H1 (cell line): Measurements from ENCODE around the gene CCDC71. TPM values are rescaled to one million over a fixed set of nuclear protein-coding genes. Genes with fewer than 3 reads are reported as not detected.

ENCODE experiments used
- CREB1 ChIP-seq: IDR thresholded peaks from 2 replicates; pipeline ENCODE4 v1.6.1; 2012; ENCODE audit warnings: inconsistent platforms
- CTCF ChIP-seq, 3 experiments: IDR thresholded peaks; 1 replicate in 2 of 3; 2 replicates in 1 of 3; pipeline versions ENCODE4 v1.5.1 to v1.6.1; 2011; ENCODE audit warnings: low read length in 3 of 3, mild to moderate bottlenecking in 3 of 3, inconsistent platforms in 2 of 3, low read depth in 1 of 3, moderate library complexity in 1 of 3; ENCODE audit not compliant: insufficient read depth in 1 of 3; ENCODE audit errors: control extremely low read depth in 1 of 3
- EP300 ChIP-seq, 2 experiments: IDR thresholded peaks; 1 replicate in 1 of 2; 2 replicates in 1 of 2; pipeline ENCODE4 v1.6.1; 2011 to 2012; ENCODE audit warnings: low read depth in 2 of 2, low read length in 2 of 2, mild to moderate bottlenecking in 2 of 2, borderline replicate concordance in 1 of 2, inconsistent platforms in 1 of 2, moderate library complexity in 1 of 2
- POLR2AphosphoS5 ChIP-seq: IDR thresholded peaks from 2 replicates; pipeline ENCODE4 v1.6.1; 2011; ENCODE audit warnings: low read depth, low read length
- SP4 ChIP-seq: IDR thresholded peaks from 2 replicates; pipeline ENCODE4 v1.6.1; 2012; ENCODE audit warnings: low read length, inconsistent platforms
- polyA plus RNA-seq, 7 experiments: library from polyadenylated mRNA; depleted of rRNA in 3 of 7; stranded (reverse) in 5 of 7; unstranded in 2 of 7; fragments of >200 nt in 5 of 7; fragments of 200-250 nt in 2 of 7; gene quantifications; 1 replicate in 5 of 7; 2 replicates in 1 of 7; 4 replicates in 1 of 7; pipeline versions ENCODE4 v1.2.1 to v1.2.3, GENCODE V29; 2011 to 2013; ENCODE audit warnings: missing spikeins in 2 of 7, mixed read lengths in 2 of 7
- total RNA-seq: library from RNA; stranded (reverse); fragmentation: NEBNext Ultra II Directional; extraction: Animal tissue kit (Norgen Biotek cat#: 25700); gene quantifications from 2 replicates; pipeline ENCODE4 v1.2.1, GENCODE V29; 2021
- TF ChIP-seq, protein P1 (sequence below): fragments of 300-600 bp; sonication (generic); IDR thresholded peaks from 2 replicates; pipeline ENCODE4 v1.7.1; 2012; ENCODE audit warnings: low read length, moderate library complexity, mild to moderate bottlenecking, inconsistent platforms; ENCODE audit not compliant: insufficient replicate concordance
- TF ChIP-seq, protein P2 (sequence below): IDR thresholded peaks from 2 replicates; pipeline ENCODE4 v1.6.1; 2011; ENCODE audit warnings: low read depth, mild to moderate bottlenecking, low read length; ENCODE audit not compliant: insufficient read depth

The CCDC71 gene
- total and polyA plus RNA-seq, 2 of the 8 experiments (the other 6 are each of a cell fraction or from before 2014, with no cell fraction given) = 26.7 to 57.4 TPM

DNA sequence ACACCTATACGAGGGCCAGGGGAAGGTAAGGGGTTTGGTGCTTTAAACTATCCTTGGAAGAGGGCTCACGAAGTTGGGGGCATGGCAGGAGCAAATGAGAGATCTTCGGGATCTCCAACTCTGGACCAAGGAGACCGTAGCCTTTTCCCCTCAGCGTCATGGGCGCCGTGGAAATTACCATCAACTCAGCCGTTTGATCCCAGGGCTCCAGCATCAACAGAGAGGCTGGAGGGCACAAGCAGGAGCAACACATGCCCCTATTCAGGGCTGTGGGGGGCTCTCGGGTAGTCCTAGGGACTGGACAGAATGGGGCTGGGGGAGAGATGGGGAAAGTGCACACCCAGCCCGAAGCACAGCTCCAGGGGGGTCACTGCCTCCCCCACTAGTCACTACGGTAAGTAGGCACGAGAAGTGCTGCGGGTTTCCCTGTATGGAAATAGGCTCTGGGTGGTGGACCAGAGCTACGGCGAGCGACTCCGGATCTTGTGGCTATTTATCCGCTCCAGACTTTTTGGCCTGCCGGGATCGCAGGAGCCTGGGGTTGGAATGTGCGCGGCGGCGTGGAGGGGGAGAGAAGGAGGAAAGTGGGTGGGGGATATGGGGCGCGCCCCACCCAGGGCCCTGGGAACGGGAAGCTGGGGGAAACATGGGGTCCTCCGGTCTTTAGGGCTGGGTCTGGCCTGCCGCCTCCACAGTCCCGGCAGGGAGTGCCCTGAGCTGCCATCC lies 32.7 kb downstream of the CCDC71 start (continued):
- TF ChIP-seq, protein P1, sequence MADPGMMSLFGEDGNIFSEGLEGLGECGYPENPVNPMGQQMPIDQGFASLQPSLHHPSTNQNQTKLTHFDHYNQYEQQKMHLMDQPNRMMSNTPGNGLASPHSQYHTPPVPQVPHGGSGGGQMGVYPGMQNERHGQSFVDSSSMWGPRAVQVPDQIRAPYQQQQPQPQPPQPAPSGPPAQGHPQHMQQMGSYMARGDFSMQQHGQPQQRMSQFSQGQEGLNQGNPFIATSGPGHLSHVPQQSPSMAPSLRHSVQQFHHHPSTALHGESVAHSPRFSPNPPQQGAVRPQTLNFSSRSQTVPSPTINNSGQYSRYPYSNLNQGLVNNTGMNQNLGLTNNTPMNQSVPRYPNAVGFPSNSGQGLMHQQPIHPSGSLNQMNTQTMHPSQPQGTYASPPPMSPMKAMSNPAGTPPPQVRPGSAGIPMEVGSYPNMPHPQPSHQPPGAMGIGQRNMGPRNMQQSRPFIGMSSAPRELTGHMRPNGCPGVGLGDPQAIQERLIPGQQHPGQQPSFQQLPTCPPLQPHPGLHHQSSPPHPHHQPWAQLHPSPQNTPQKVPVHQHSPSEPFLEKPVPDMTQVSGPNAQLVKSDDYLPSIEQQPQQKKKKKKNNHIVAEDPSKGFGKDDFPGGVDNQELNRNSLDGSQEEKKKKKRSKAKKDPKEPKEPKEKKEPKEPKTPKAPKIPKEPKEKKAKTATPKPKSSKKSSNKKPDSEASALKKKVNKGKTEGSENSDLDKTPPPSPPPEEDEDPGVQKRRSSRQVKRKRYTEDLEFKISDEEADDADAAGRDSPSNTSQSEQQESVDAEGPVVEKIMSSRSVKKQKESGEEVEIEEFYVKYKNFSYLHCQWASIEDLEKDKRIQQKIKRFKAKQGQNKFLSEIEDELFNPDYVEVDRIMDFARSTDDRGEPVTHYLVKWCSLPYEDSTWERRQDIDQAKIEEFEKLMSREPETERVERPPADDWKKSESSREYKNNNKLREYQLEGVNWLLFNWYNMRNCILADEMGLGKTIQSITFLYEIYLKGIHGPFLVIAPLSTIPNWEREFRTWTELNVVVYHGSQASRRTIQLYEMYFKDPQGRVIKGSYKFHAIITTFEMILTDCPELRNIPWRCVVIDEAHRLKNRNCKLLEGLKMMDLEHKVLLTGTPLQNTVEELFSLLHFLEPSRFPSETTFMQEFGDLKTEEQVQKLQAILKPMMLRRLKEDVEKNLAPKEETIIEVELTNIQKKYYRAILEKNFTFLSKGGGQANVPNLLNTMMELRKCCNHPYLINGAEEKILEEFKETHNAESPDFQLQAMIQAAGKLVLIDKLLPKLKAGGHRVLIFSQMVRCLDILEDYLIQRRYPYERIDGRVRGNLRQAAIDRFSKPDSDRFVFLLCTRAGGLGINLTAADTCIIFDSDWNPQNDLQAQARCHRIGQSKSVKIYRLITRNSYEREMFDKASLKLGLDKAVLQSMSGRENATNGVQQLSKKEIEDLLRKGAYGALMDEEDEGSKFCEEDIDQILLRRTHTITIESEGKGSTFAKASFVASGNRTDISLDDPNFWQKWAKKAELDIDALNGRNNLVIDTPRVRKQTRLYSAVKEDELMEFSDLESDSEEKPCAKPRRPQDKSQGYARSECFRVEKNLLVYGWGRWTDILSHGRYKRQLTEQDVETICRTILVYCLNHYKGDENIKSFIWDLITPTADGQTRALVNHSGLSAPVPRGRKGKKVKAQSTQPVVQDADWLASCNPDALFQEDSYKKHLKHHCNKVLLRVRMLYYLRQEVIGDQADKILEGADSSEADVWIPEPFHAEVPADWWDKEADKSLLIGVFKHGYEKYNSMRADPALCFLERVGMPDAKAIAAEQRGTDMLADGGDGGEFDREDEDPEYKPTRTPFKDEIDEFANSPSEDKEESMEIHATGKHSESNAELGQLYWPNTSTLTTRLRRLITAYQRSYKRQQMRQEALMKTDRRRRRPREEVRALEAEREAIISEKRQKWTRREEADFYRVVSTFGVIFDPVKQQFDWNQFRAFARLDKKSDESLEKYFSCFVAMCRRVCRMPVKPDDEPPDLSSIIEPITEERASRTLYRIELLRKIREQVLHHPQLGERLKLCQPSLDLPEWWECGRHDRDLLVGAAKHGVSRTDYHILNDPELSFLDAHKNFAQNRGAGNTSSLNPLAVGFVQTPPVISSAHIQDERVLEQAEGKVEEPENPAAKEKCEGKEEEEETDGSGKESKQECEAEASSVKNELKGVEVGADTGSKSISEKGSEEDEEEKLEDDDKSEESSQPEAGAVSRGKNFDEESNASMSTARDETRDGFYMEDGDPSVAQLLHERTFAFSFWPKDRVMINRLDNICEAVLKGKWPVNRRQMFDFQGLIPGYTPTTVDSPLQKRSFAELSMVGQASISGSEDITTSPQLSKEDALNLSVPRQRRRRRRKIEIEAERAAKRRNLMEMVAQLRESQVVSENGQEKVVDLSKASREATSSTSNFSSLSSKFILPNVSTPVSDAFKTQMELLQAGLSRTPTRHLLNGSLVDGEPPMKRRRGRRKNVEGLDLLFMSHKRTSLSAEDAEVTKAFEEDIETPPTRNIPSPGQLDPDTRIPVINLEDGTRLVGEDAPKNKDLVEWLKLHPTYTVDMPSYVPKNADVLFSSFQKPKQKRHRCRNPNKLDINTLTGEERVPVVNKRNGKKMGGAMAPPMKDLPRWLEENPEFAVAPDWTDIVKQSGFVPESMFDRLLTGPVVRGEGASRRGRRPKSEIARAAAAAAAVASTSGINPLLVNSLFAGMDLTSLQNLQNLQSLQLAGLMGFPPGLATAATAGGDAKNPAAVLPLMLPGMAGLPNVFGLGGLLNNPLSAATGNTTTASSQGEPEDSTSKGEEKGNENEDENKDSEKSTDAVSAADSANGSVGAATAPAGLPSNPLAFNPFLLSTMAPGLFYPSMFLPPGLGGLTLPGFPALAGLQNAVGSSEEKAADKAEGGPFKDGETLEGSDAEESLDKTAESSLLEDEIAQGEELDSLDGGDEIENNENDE = no peak
- TF ChIP-seq POLR2AphosphoS5 (no peak), CTCF (IDR thresholded peaks at IDR 0.05; ENCODE audit: control extremely low read depth in 1 of 3, insufficient read depth in 1 of 3, low read depth in 1 of 3, low read length in 3 of 3) (no peak), EP300 (IDR thresholded peaks at IDR 0.05; ENCODE audit: borderline replicate concordance in 1 of 2, low read depth in 2 of 2, low read length in 2 of 2) (peak in 1 of 2 experiments; percentile 8; a peak in 1 of 3 replicates), CREB1 (no peak), SP4 (no peak)
- TF ChIP-seq, protein P2, sequence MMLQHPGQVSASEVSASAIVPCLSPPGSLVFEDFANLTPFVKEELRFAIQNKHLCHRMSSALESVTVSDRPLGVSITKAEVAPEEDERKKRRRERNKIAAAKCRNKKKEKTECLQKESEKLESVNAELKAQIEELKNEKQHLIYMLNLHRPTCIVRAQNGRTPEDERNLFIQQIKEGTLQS = no peak
